ENCODE data around the gene CPVL.

DNA sequence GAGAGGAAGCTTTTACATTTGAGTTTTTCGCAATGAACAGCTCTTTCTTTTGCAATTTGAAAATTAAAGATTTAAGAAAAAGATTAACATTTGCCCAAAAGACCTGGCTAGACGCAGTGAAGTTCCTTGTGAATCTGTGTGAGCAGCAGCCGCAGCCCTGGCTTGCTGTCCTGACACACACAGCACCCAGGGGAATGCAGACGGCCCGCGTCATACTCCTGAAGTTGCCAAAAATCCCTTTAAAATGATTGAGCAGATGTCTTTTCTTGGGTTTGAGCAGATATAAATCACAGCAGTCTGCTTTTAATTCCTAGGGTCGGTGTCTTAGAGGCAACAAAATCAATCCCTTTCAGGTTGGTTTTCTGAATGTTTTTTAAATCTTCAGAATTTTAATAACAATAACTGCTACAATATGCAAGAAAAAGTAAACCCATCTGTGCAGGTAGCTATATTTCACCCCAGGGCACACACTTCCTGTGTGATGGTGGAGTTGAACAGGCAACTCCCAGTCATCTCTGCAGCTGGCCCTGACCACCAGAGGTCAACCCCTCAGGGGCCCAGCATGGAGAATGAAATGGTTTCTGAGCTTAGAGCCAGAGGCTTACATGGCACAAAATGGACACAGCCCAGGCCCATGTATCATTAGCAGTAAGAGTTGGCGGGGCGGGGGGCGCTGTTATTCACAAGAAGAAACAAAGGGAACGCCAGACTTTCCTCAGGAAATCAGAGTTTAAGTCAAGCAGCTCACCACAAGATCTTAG is 156.0 kb downstream of the CPVL start:
- TF ChIP-seq, protein P1, sequence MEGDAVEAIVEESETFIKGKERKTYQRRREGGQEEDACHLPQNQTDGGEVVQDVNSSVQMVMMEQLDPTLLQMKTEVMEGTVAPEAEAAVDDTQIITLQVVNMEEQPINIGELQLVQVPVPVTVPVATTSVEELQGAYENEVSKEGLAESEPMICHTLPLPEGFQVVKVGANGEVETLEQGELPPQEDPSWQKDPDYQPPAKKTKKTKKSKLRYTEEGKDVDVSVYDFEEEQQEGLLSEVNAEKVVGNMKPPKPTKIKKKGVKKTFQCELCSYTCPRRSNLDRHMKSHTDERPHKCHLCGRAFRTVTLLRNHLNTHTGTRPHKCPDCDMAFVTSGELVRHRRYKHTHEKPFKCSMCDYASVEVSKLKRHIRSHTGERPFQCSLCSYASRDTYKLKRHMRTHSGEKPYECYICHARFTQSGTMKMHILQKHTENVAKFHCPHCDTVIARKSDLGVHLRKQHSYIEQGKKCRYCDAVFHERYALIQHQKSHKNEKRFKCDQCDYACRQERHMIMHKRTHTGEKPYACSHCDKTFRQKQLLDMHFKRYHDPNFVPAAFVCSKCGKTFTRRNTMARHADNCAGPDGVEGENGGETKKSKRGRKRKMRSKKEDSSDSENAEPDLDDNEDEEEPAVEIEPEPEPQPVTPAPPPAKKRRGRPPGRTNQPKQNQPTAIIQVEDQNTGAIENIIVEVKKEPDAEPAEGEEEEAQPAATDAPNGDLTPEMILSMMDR (IDR thresholded peaks at IDR 0.05; ENCODE audit: insufficient read depth, low read depth, low read length), result no peak
- TF ChIP-seq EZH2 (IDR thresholded peaks at IDR 0.05; ENCODE audit: insufficient read depth, low read length), result no peak
